ENCODE data around the gene CRYBB1. TPM values are rescaled to one million over a fixed set of nuclear protein-coding genes. Genes with fewer than 3 reads are reported as not detected.

CRYBB1 gene
- total and polyA plus RNA-seq, 2 of the 13 experiments (the other 11 are each of a cell fraction or from before 2014, with no cell fraction given): not detected

DNA sequence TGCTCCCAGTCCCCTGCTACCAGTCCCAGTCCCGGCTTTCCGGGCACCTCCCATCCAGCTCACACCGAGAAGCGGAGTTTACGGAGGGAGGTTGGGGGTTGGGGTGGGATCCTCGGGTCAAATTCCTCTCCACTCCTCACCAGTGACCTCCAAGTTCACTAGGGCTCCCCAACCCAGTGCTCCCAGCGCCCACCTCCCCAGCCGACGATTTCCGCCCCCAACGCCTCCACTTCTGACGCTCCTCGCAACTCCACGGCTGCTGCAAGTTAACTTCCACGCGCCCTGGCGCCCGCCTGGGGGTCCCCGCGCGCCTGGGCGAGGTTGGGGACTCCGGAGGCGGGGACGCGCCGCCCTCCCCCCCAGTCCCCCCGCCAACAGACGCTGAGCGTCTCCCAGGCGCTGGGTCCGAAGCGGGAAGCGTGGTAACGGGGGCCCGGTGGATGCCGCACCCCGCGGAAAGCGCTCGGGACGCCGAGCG, 28.4 kb downstream of the CRYBB1 start (continued):
- TF ChIP-seq ZNF407 (CRISPR knock-in tag; IDR thresholded peaks at IDR 0.05; ENCODE audit: not compliant biosample characterization): peak; percentile 71
- no peak for TF ChIP-seq ZFP82 (CRISPR knock-in tag; IDR thresholded peaks at IDR 0.05; ENCODE audit: borderline replicate concordance)
- TF ChIP-seq HNF4A (CRISPR knock-in tag; IDR thresholded peaks at IDR 0.05): peak; percentile 26; the same call in 1 of the 2 replicates
- no peak for TF ChIP-seq IRX3 (CRISPR knock-in tag; IDR thresholded peaks at IDR 0.05; ENCODE audit: borderline replicate concordance, low read depth)
- no peak for TF ChIP-seq ZNF292 (CRISPR knock-in tag; IDR thresholded peaks at IDR 0.05; ENCODE audit: borderline replicate concordance, low read depth)
- TF ChIP-seq AHR (CRISPR knock-in tag; IDR thresholded peaks at IDR 0.05): no peak
- TF ChIP-seq, protein P1, sequence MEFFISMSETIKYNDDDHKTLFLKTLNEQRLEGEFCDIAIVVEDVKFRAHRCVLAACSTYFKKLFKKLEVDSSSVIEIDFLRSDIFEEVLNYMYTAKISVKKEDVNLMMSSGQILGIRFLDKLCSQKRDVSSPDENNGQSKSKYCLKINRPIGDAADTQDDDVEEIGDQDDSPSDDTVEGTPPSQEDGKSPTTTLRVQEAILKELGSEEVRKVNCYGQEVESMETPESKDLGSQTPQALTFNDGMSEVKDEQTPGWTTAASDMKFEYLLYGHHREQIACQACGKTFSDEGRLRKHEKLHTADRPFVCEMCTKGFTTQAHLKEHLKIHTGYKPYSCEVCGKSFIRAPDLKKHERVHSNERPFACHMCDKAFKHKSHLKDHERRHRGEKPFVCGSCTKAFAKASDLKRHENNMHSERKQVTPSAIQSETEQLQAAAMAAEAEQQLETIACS (CRISPR knock-in tag; IDR thresholded peaks at IDR 0.05): peak; percentile 23; the same call in 1 of the 2 replicates
- TF ChIP-seq BCL3 (CRISPR knock-in tag; IDR thresholded peaks at IDR 0.05): peak; percentile 69; the same call in 1 of the 2 replicates
- 0 out of 2 replicates have a peak, but pooled peaks have one; percentile 61 for TF ChIP-seq ZNF234 (CRISPR knock-in tag; conservative IDR thresholded peaks at IDR 0.05)
- TF ChIP-seq ZKSCAN8 (CRISPR knock-in tag; IDR thresholded peaks at IDR 0.05; ENCODE audit: borderline replicate concordance): no peak
- no peak for TF ChIP-seq WIZ (CRISPR knock-in tag; IDR thresholded peaks at IDR 0.05)
- TF ChIP-seq KLF9 (CRISPR knock-in tag; IDR thresholded peaks at IDR 0.05; ENCODE audit: low read depth): no peak
- TF ChIP-seq, protein P2, sequence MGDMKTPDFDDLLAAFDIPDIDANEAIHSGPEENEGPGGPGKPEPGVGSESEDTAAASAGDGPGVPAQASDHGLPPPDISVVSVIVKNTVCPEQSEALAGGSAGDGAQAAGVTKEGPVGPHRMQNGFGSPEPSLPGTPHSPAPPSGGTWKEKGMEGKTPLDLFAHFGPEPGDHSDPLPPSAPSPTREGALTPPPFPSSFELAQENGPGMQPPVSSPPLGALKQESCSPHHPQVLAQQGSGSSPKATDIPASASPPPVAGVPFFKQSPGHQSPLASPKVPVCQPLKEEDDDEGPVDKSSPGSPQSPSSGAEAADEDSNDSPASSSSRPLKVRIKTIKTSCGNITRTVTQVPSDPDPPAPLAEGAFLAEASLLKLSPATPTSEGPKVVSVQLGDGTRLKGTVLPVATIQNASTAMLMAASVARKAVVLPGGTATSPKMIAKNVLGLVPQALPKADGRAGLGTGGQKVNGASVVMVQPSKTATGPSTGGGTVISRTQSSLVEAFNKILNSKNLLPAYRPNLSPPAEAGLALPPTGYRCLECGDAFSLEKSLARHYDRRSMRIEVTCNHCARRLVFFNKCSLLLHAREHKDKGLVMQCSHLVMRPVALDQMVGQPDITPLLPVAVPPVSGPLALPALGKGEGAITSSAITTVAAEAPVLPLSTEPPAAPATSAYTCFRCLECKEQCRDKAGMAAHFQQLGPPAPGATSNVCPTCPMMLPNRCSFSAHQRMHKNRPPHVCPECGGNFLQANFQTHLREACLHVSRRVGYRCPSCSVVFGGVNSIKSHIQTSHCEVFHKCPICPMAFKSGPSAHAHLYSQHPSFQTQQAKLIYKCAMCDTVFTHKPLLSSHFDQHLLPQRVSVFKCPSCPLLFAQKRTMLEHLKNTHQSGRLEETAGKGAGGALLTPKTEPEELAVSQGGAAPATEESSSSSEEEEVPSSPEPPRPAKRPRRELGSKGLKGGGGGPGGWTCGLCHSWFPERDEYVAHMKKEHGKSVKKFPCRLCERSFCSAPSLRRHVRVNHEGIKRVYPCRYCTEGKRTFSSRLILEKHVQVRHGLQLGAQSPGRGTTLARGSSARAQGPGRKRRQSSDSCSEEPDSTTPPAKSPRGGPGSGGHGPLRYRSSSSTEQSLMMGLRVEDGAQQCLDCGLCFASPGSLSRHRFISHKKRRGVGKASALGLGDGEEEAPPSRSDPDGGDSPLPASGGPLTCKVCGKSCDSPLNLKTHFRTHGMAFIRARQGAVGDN (CRISPR knock-in tag; IDR thresholded peaks at IDR 0.05): peak; percentile 56
